Erythroblast (primary cell): Measurements from ENCODE around the gene DGKD.

Source experiments
- GATA1 ChIP-seq: IDR thresholded peaks from 2 replicates; pipeline ENCODE4 v1.6.1; 2011; ENCODE audit warnings: low read depth, mild to moderate bottlenecking, control low read depth, low read length, moderate library complexity
- POLR2A ChIP-seq: IDR thresholded peaks from 2 replicates; pipeline ENCODE4 v1.6.1; 2011; ENCODE audit warnings: mild to moderate bottlenecking, low read length

DNA sequence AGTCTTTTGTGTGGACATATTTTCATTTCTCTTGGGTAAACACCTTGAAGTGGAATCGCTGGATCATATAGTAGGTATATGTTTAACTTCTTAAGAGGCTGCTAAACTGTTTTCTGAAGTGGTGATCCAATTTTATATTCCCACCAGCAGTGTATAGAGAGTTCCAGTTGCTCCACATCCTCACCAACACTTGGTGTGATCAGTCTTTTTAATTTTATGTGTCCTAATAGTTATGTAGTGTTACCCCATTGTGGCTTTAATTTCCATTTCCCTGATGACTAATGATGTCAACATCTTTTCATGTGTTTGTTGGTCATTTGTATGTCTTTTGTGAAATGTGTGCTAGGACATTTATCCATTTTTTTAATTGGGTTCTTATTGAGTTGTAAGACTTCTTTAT is 56.9 kb downstream of the DGKD start:
- TF ChIP-seq POLR2A (no peak), GATA1 (no peak)
